K562 (cell line): ENCODE data around the gene TADA1. TPM values are rescaled to one million over a fixed set of nuclear protein-coding genes. Genes with fewer than 3 reads are reported as not detected.

ENCODE experiments used
- ATAC-seq: fragments of 200-7000 bp; cut with Tn5 transposase; 3 replicates; pipeline ENCODE4 v1.9.1; 2020; ENCODE audit warnings: moderate library complexity
- BruUV-seq: library from RNA; stranded (reverse); fragments of 400-500 nt; replicated peaks from 2 replicates; lab custom pipeline; 2021; lab: Mats Ljungman, UMichigan
- CTCF ChIA-PET: fragments of 300-600 bp; formaldehyde crosslinking; extraction: SDS; loops from one replicate; lab custom pipeline; 2021; ENCODE audit warnings: low intra/inter-chr PET ratio; lab: Yijun Ruan, JAX
- POLR2A ChIA-PET: fragments of 300-600, 350-650 bp; sonication (Branson Sonifier 250); formaldehyde crosslinking; extraction: SDS; loops from one replicate; lab custom pipeline; 2021; ENCODE audit warnings: antibody characterized with exemption, inconsistent platforms; lab: Yijun Ruan, JAX
- DNase-seq, 4 experiments: peaks; one replicate each; pipeline versions ENCODE4 v3.0.0 to v3.0.0-alpha.2; 2011 to 2018; ENCODE audit warnings: low spot score in 3 of 4, mixed read lengths in 3 of 4; ENCODE audit errors: extremely low read depth in 1 of 4
- FAIRE-seq: peaks from 2 replicates; lab custom pipeline; 2011; peaks lifted over from hg19 to GRCh38; lab: Jason Lieb, UNC
- H2AFZ ChIP-seq: 2 replicates; pipeline ENCODE4 v1.6.0; 2011; ENCODE audit warnings: low read depth, low read length, control low read depth, inconsistent platforms
- H3K27ac ChIP-seq: fragments of 200-600 bp; 3 replicates; pipeline ENCODE4 v1.8.0; 2011; ENCODE audit warnings: low read depth, mild to moderate bottlenecking, control low read depth, inconsistent platforms, low read length, moderate library complexity, mixed read lengths; ENCODE audit errors: extremely low read depth
- H3K27me3 ChIP-seq, 2 experiments: fragments of 300-600 bp in 1 of 2; 2 replicates in 1 of 2; 3 replicates in 1 of 2; pipeline versions ENCODE4 v1.6.0 to v1.8.0; 2011; ENCODE audit warnings: inconsistent platforms in 2 of 2, low read length in 2 of 2, mild to moderate bottlenecking in 1 of 2, mixed read lengths in 1 of 2, moderate library complexity in 1 of 2; ENCODE audit not compliant: control insufficient read depth in 2 of 2, insufficient read depth in 2 of 2
- H3K36me3 ChIP-seq: fragments of 300-600 bp; 3 replicates; pipeline ENCODE4 v1.8.0; 2011; ENCODE audit warnings: mild to moderate bottlenecking, low read length, inconsistent platforms; ENCODE audit not compliant: control insufficient read depth, insufficient read depth
- H3K4me1 ChIP-seq, 2 experiments: fragments of 200-600 bp in 1 of 2; replicated peaks in 1 of 2; 2 replicates in 1 of 2; 3 replicates in 1 of 2; pipeline versions ENCODE4 v1.5.1 to v1.8.0; 2011; ENCODE audit warnings: inconsistent platforms in 2 of 2, low read length in 2 of 2, mild to moderate bottlenecking in 1 of 2, mixed read lengths in 1 of 2, moderate library complexity in 1 of 2; ENCODE audit not compliant: control insufficient read depth in 2 of 2, insufficient read depth in 2 of 2
- H3K4me2 ChIP-seq: 2 replicates; pipeline ENCODE4 v1.6.1; 2011; ENCODE audit warnings: low read length, control low read depth, inconsistent platforms, mixed read lengths; ENCODE audit not compliant: insufficient read depth
- H3K4me3 ChIP-seq: fragments of 200-600 bp; sonication (generic), shearing (Covaris generic); 2 replicates; pipeline ENCODE4 v1.5.1; 2016; ENCODE audit warnings: control low read depth, inconsistent platforms
- H3K79me2 ChIP-seq: fragments of 200-600 bp; 3 replicates; pipeline ENCODE4 v1.8.0; 2011; ENCODE audit warnings: low read length, inconsistent platforms; ENCODE audit not compliant: control insufficient read depth, insufficient read depth
- H3K9ac ChIP-seq, 2 experiments: 2 replicates each; pipeline versions ENCODE4 v1.6.0 to v1.6.1; 2011; ENCODE audit warnings: low read depth in 2 of 2, low read length in 2 of 2, control low read depth in 1 of 2, inconsistent platforms in 1 of 2, mild to moderate bottlenecking in 1 of 2, mixed read lengths in 1 of 2; ENCODE audit not compliant: insufficient read depth in 1 of 2
- H3K9me1 ChIP-seq: one replicate; pipeline ENCODE4 v1.6.0; 2011; ENCODE audit warnings: inconsistent platforms, mild to moderate bottlenecking, low read length, moderate library complexity; ENCODE audit not compliant: control insufficient read depth, insufficient read depth
- H3K9me3 ChIP-seq: replicated peaks from 2 replicates; pipeline ENCODE4 v1.5.1; 2011; ENCODE audit warnings: low read depth, low read length, inconsistent platforms; ENCODE audit not compliant: control insufficient read depth, insufficient read depth
- H4K20me1 ChIP-seq: replicated peaks from 2 replicates; pipeline ENCODE4 v1.6.1; 2011; ENCODE audit warnings: low read length, inconsistent platforms, mixed read lengths; ENCODE audit not compliant: control insufficient read depth, insufficient read depth
- HIVEP1 ChIP-seq: fragments of 250-450 bp; sonication (Bioruptor Pico); IDR thresholded peaks from 2 replicates; pipeline ENCODE4 v1.4.0; 2020; ENCODE audit warnings: mild to moderate bottlenecking
- SMC3 ChIP-seq: conservative IDR thresholded peaks from 2 replicates; pipeline ENCODE4 v1.6.1; 2011; ENCODE audit warnings: low read depth, low read length, improper control_type of control experiment; ENCODE audit not compliant: insufficient read depth
- TAF15 ChIP-seq: fragments of 200-400 bp; formaldehyde crosslinking; IDR thresholded peaks from 2 replicates; pipeline ENCODE4 v1.6.1; 2017; ENCODE audit warnings: mild to moderate bottlenecking, low read depth, low read length, moderate library complexity
- TGIF2 ChIP-seq: sonication (generic); formaldehyde crosslinking; IDR thresholded peaks from 2 replicates; pipeline ENCODE4 v1.8.1; 2022; ENCODE audit warnings: mild to moderate bottlenecking, missing genetic modification reagents, moderate library complexity
- WGBS: fragments of 100-300 bp; shearing (Covaris generic); methylation state at CpG from one replicate; pipeline ENCODE4 v1.1.6; 2016; ENCODE audit warnings: low coverage, mixed read lengths; ENCODE audit not compliant: insufficient coverage; ENCODE audit errors: missing lambda C conversion rate; 5-methylcytosine and 5-hydroxymethylcytosine counted together
- in situ Hi-C: fragments of 300-500 bp; cut with MboI; formaldehyde crosslinking; loops from 4 replicates; pipeline ENCODE4 v1.15.0; 2018; ENCODE audit warnings: inconsistent platforms, mixed read lengths
- intact Hi-C: fragments of 100-400 bp; cut with micrococcal nuclease; formaldehyde crosslinking; loops from 2 replicates; pipeline ENCODE4 v1.14.2; 2022
- polyA plus RNA-seq, 8 experiments: library from polyadenylated mRNA; depleted of rRNA in 4 of 8; stranded (reverse) in 5 of 8; unstranded in 3 of 8; fragments of >200 nt; fragmentation: Nextera tagmentation in 2 of 8; fragmentation: Illumina TruSeq in 1 of 8; extraction: Ambion mirVana in 2 of 8; extraction: Trizol in 1 of 8; gene quantifications; 2 replicates each; pipeline versions ENCODE4 v1.2.1 to v1.2.3, GENCODE V29; 2011 to 2014; ENCODE audit warnings: inconsistent platforms in 1 of 8, missing spikeins in 1 of 8
- total RNA-seq, 7 experiments: library from RNA; depleted of rRNA in 6 of 7; stranded (reverse); fragments of >200 nt in 6 of 7; fragmentation: Illumina TruSeq in 2 of 7; extraction: Trizol in 2 of 7; gene quantifications; 2 replicates each; pipeline versions ENCODE4 v1.2.1 to v1.2.3, GENCODE V29; 2011 to 2021; ENCODE audit warnings: low replicate concordance in 1 of 7
- TF ChIP-seq, protein P1 (sequence below): fragments of 200-400 bp; formaldehyde crosslinking; IDR thresholded peaks from 2 replicates; pipeline ENCODE4 v1.6.1; 2017; ENCODE audit warnings: mild to moderate bottlenecking, low read depth, low read length, moderate library complexity
- TF ChIP-seq, protein P2 (sequence below): fragments of 450-650 bp; conservative IDR thresholded peaks from 2 replicates; pipeline ENCODE4 v1.6.1; 2016; ENCODE audit warnings: missing genetic modification characterization, low read depth, mild to moderate bottlenecking, control low read depth, missing compliant biosample characterization

Gene TADA1
- total and polyA plus RNA-seq, 9 of the 15 experiments (the other 6 are each of a cell fraction or from before 2014, with no cell fraction given) = 15.9 to 76.5 (median 28.7) TPM

GRCh38 chr1:166915042-166915441 lies 39.0 kb upstream of the TADA1 start (continued):
- TF ChIP-seq, protein P1, sequence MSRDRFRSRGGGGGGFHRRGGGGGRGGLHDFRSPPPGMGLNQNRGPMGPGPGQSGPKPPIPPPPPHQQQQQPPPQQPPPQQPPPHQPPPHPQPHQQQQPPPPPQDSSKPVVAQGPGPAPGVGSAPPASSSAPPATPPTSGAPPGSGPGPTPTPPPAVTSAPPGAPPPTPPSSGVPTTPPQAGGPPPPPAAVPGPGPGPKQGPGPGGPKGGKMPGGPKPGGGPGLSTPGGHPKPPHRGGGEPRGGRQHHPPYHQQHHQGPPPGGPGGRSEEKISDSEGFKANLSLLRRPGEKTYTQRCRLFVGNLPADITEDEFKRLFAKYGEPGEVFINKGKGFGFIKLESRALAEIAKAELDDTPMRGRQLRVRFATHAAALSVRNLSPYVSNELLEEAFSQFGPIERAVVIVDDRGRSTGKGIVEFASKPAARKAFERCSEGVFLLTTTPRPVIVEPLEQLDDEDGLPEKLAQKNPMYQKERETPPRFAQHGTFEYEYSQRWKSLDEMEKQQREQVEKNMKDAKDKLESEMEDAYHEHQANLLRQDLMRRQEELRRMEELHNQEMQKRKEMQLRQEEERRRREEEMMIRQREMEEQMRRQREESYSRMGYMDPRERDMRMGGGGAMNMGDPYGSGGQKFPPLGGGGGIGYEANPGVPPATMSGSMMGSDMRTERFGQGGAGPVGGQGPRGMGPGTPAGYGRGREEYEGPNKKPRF = no peak

- in situ Hi-C loops = no loop called here
- POLR2A ChIA-PET = no interaction called here
- ATAC-seq = no peak
- TF ChIP-seq TGIF2 (CRISPR knock-in tag) = no peak
- TF ChIP-seq HIVEP1 (CRISPR knock-in tag) = no peak
- TF ChIP-seq, protein P2, sequence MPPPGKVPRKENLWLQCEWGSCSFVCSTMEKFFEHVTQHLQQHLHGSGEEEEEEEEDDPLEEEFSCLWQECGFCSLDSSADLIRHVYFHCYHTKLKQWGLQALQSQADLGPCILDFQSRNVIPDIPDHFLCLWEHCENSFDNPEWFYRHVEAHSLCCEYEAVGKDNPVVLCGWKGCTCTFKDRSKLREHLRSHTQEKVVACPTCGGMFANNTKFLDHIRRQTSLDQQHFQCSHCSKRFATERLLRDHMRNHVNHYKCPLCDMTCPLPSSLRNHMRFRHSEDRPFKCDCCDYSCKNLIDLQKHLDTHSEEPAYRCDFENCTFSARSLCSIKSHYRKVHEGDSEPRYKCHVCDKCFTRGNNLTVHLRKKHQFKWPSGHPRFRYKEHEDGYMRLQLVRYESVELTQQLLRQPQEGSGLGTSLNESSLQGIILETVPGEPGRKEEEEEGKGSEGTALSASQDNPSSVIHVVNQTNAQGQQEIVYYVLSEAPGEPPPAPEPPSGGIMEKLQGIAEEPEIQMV (tag) = no peak
- TF ChIP-seq SMC3 = no peak
- TF ChIP-seq TAF15 = no peak
- TF ChIP-seq, all 486 proteins: peak for 0
- FAIRE-seq (no peak), DNase-seq (no peak)
- no peaks in the 10 kb centered on the region for H3K79me2 ChIP-seq
- H3K9me1 ChIP-seq = no peaks in the 10 kb centered on the region
- CTCF ChIA-PET = interaction anchor here (0.7 kb wide), 1 partner anchor 302 kb away, joined by 3 read pairs; no protein-coding TSS in a partner anchor
- H3K27me3 ChIP-seq = peaks cover 11 to 22% of the 10 kb centered on the region in 2 experiments; a peak in 4 of 5 replicates
- H3K4me1 ChIP-seq = 0 out of 5 replicates have a peak, but pooled peaks cover 0 to 2% of the 10 kb centered on the region in 2 experiments
- no peaks in the 10 kb centered on the region for H4K20me1 ChIP-seq
- WGBS = 7% methylated on average over 3 of the region's 3 CpGs
- no peak overlapping the region for H3K27ac ChIP-seq
- no peaks in the 10 kb centered on the region; the same call in 1 of the 2 replicates for H3K9me3 ChIP-seq
- intact Hi-C loops = no loop called here
- H3K4me2 ChIP-seq = no peak overlapping the region
- no peak overlapping the region for H3K9ac ChIP-seq
- no TSS peak for BruUV-seq
- H3K36me3 ChIP-seq = no peaks in the 10 kb centered on the region
- no peak overlapping the region for H3K4me3 ChIP-seq
- H2AFZ ChIP-seq = no peak overlapping the region
Observed at GRCh38 chr1:166914111-166914510, 38.0 kb upstream of the TADA1 start.
